HepG2 (cell line): ENCODE measurements around the gene NTM. TPM values are rescaled to one million over a fixed set of nuclear protein-coding genes. Genes with fewer than 3 reads are reported as not detected.

Source experiments
- ATAC-seq: fragments of 200-7000 bp; cut with Tn5 transposase; 3 replicates; pipeline ENCODE4 v1.9.1; 2020; ENCODE audit warnings: mild to moderate bottlenecking, moderate library complexity
- BruUV-seq: library from RNA; stranded (reverse); fragments of 400-500 nt; replicated peaks from 2 replicates; lab custom pipeline; 2021; lab: Mats Ljungman, UMichigan
- CTCF ChIA-PET: fragments of 300-600 bp; formaldehyde crosslinking; extraction: SDS; loops from one replicate; lab custom pipeline; 2021; ENCODE audit warnings: low total read pairs, inconsistent platforms, low intra/inter-chr PET ratio; lab: Yijun Ruan, JAX
- POLR2A ChIA-PET: fragments of 350-600 bp; sonication (Branson Sonifier 250); formaldehyde crosslinking; loops from one replicate; lab custom pipeline; 2020; ENCODE audit warnings: antibody characterized with exemption, inconsistent platforms; lab: Yijun Ruan, JAX
- DNase-seq: peaks from one replicate; pipeline ENCODE4 v3.0.0-alpha.2; 2015; ENCODE audit warnings: low spot score
- FAIRE-seq: peaks from 3 replicates; lab custom pipeline; 2011; peaks lifted over from hg19 to GRCh38; lab: Jason Lieb, UNC
- H2AFZ ChIP-seq: one replicate; pipeline ENCODE4 v1.6.1; 2011; ENCODE audit warnings: low read length, inconsistent platforms
- H3K27ac ChIP-seq: fragments of 300-600 bp; 3 replicates; pipeline ENCODE4 v1.8.0; 2011; ENCODE audit warnings: mixed run types, mild to moderate bottlenecking, mixed read lengths, low read length, inconsistent platforms; ENCODE audit not compliant: insufficient read depth; ENCODE audit errors: extremely low read length
- H3K27me3 ChIP-seq, 2 experiments: fragments of 200-600 bp in 1 of 2; 2 replicates in 1 of 2; 3 replicates in 1 of 2; pipeline versions ENCODE4 v1.6.0 to v1.8.0; 2011; ENCODE audit warnings: low read length in 2 of 2, mild to moderate bottlenecking in 2 of 2, moderate library complexity in 2 of 2, inconsistent platforms in 1 of 2; ENCODE audit not compliant: insufficient read depth in 2 of 2, control insufficient read depth in 1 of 2
- H3K36me3 ChIP-seq, 2 experiments: fragments of 200-600 bp in 1 of 2; replicated peaks in 1 of 2; 2 replicates in 1 of 2; 3 replicates in 1 of 2; pipeline versions ENCODE4 v1.5.1 to v1.8.0; 2011; ENCODE audit warnings: low read length in 2 of 2, inconsistent platforms in 1 of 2; ENCODE audit not compliant: insufficient read depth in 2 of 2, control insufficient read depth in 1 of 2
- H3K4me1 ChIP-seq: 2 replicates; pipeline ENCODE4 v1.5.1; 2012; ENCODE audit warnings: low read length, inconsistent platforms; ENCODE audit not compliant: insufficient read depth
- H3K4me2 ChIP-seq: 2 replicates; pipeline ENCODE4 v1.6.0; 2011; ENCODE audit warnings: low read depth, low read length, inconsistent platforms
- H3K4me3 ChIP-seq, 3 experiments: fragments of 200-600 bp in 1 of 3; sonication (generic), shearing (Covaris generic) in 1 of 3; replicated peaks in 1 of 3; 2 replicates each; pipeline ENCODE4 v1.5.1; 2011 to 2016; ENCODE audit warnings: low read length in 3 of 3, inconsistent platforms in 2 of 3, low read depth in 2 of 3, mild to moderate bottlenecking in 2 of 3, control low read depth in 1 of 3, mixed read lengths in 1 of 3; ENCODE audit not compliant: insufficient read depth in 1 of 3
- H3K79me2 ChIP-seq: one replicate; pipeline ENCODE4 v1.6.1; 2011; ENCODE audit warnings: low read length, inconsistent platforms; ENCODE audit not compliant: insufficient read depth
- H3K9ac ChIP-seq: 2 replicates; pipeline ENCODE4 v1.6.0; 2011; ENCODE audit warnings: mild to moderate bottlenecking, low read depth, low read length, inconsistent platforms; ENCODE audit not compliant: insufficient read depth
- H3K9me3 ChIP-seq: 2 replicates; pipeline ENCODE4 v1.5.1; 2012; ENCODE audit warnings: mild to moderate bottlenecking, low read length
- H4K20me1 ChIP-seq: 2 replicates; pipeline ENCODE4 v1.6.0; 2011; ENCODE audit warnings: inconsistent platforms, mild to moderate bottlenecking, low read length, moderate library complexity; ENCODE audit not compliant: insufficient read depth
- AHDC1 ChIP-seq: sonication (generic); formaldehyde crosslinking; IDR thresholded peaks from 2 replicates; pipeline ENCODE4 v1.5.1; 2020; ENCODE audit warnings: mild to moderate bottlenecking, missing genetic modification reagents, borderline replicate concordance
- BRD4 ChIP-seq: sonication (generic); formaldehyde crosslinking; IDR thresholded peaks from 2 replicates; pipeline ENCODE4 v1.4.0; 2020; ENCODE audit warnings: missing genetic modification reagents
- CREM ChIP-seq, 2 experiments: sonication (generic) in 1 of 2; formaldehyde crosslinking in 1 of 2; IDR thresholded peaks; 2 replicates each; pipeline versions ENCODE4 v1.4.0 to v1.6.1; 2016 to 2020; ENCODE audit warnings: antibody characterized with exemption in 1 of 2, mild to moderate bottlenecking in 1 of 2, missing genetic modification reagents in 1 of 2
- CTCF ChIP-seq: sonication (generic); formaldehyde crosslinking; IDR thresholded peaks from 2 replicates; pipeline ENCODE4 v1.5.0; 2020; ENCODE audit warnings: mild to moderate bottlenecking, missing genetic modification reagents, moderate library complexity
- ETS1 ChIP-seq: sonication (generic); formaldehyde crosslinking; IDR thresholded peaks from 2 replicates; pipeline ENCODE4 v1.4.0; 2020; ENCODE audit warnings: missing genetic modification reagents
- HOXD1 ChIP-seq: sonication (generic); formaldehyde crosslinking; IDR thresholded peaks from 2 replicates; pipeline ENCODE4 v1.5.0; 2020; ENCODE audit warnings: missing genetic modification reagents
- PCBP1 ChIP-seq: fragments of 200-400 bp; formaldehyde crosslinking; IDR thresholded peaks from 2 replicates; pipeline ENCODE4 v1.6.1; 2017; ENCODE audit warnings: mild to moderate bottlenecking, low read depth, low read length, borderline replicate concordance
- RAD51 ChIP-seq: fragments of 450-650 bp; IDR thresholded peaks from 2 replicates; pipeline ENCODE4 v1.6.1; 2016; ENCODE audit warnings: borderline replicate concordance
- SALL2 ChIP-seq: sonication (generic); formaldehyde crosslinking; IDR thresholded peaks from 2 replicates; pipeline ENCODE4 v1.8.1; 2023; ENCODE audit warnings: mild to moderate bottlenecking, missing genetic modification reagents, inconsistent platforms
- STAT5B ChIP-seq: sonication (generic); formaldehyde crosslinking; IDR thresholded peaks from 2 replicates; pipeline ENCODE4 v1.4.0; 2020; ENCODE audit warnings: missing genetic modification reagents
- XBP1 ChIP-seq: sonication (generic); formaldehyde crosslinking; IDR thresholded peaks from 2 replicates; pipeline ENCODE4 v1.5.0; 2020; ENCODE audit warnings: missing genetic modification reagents
- ZBTB25 ChIP-seq: IDR thresholded peaks from 2 replicates; pipeline ENCODE4 v1.6.1; 2018; ENCODE audit warnings: missing genetic modification reagents
- ZNF552 ChIP-seq: sonication (generic); formaldehyde crosslinking; IDR thresholded peaks from 2 replicates; pipeline ENCODE4 v1.9.0; 2022; ENCODE audit warnings: missing genetic modification reagents, mild to moderate bottlenecking, borderline replicate concordance
- ZNF607 ChIP-seq: sonication (generic); formaldehyde crosslinking; IDR thresholded peaks from 2 replicates; pipeline ENCODE4 v1.5.1; 2020; ENCODE audit warnings: missing genetic modification reagents, mild to moderate bottlenecking, borderline replicate concordance
- ZNF746 ChIP-seq: sonication (generic); formaldehyde crosslinking; IDR thresholded peaks from 2 replicates; pipeline ENCODE4 v1.8.0; 2022; ENCODE audit warnings: mild to moderate bottlenecking, missing genetic modification reagents
- ZNF768 ChIP-seq: sonication (generic); formaldehyde crosslinking; IDR thresholded peaks from 2 replicates; pipeline ENCODE4 v1.4.0; 2020; ENCODE audit warnings: missing genetic modification reagents
- WGBS: methylation state at CpG from one replicate; pipeline ENCODE4 v1.1.6; 2017; ENCODE audit warnings: low lambda C conversion rate; 5-methylcytosine and 5-hydroxymethylcytosine counted together
- in situ Hi-C: cut with HindIII; loops from 2 replicates; pipeline ENCODE4 v1.10.0; 2017; ENCODE audit warnings: low pct_unique_long_range_greater_than_20kb; ENCODE audit not compliant: extremely low pct_ligation_motif_present
- intact Hi-C: fragments of 100-400 bp; cut with micrococcal nuclease; formaldehyde crosslinking; loops from one replicate; pipeline ENCODE4 v1.10.0; 2022; ENCODE audit not compliant: unreplicated experiment
- polyA plus RNA-seq, 8 experiments: library from polyadenylated mRNA; depleted of rRNA in 3 of 8; stranded (reverse) in 7 of 8; unstranded in 1 of 8; fragments of >200 nt; fragmentation: Illumina TruSeq in 4 of 8; extraction: Trizol in 4 of 8; gene quantifications; 2 replicates each; pipeline versions ENCODE4 v1.2.1 to v1.2.3, GENCODE V29; 2011 to 2016; ENCODE audit warnings: low read depth in 4 of 8, missing spikeins in 1 of 8, mixed read lengths in 1 of 8; ENCODE audit not compliant: insufficient read depth in 1 of 8
- total RNA-seq, 5 experiments: library from RNA; depleted of rRNA; stranded (reverse); fragments of >200 nt; fragmentation: Illumina TruSeq; extraction: Trizol; gene quantifications; 2 replicates each; pipeline ENCODE4 v1.2.3, GENCODE V29; 2016; ENCODE audit warnings: low read depth in 1 of 5

NTM gene
- total and polyA plus RNA-seq, 2 of the 13 experiments (the other 11 are each of a cell fraction or from before 2014, with no cell fraction given): not detected

- in situ Hi-C loops (no loop called here), intact Hi-C loops (no loop called here)
- BruUV-seq: no TSS peak
- Histone ChIP-seq H3K9me3 (no peaks in the 10 kb centered on the region), H3K27me3 (peaks cover 0 to 1% of the 10 kb centered on the region in 2 experiments; a peak in 2 of 5 replicates), H3K4me2 (no peak overlapping the region), H3K9ac (no peak overlapping the region), H2AFZ (no peak overlapping the region), H3K36me3 (no peaks in the 10 kb centered on the region), H3K27ac (no peak overlapping the region), H3K79me2 (no peaks in the 10 kb centered on the region), H3K4me3 (no peak overlapping the region), H4K20me1 (no peaks in the 10 kb centered on the region), H3K4me1 (no peaks in the 10 kb centered on the region)
- DNase-seq (no peak), ATAC-seq (no peak), FAIRE-seq (no peak)
- WGBS: 0% methylated on average over 7 of the region's 7 CpGs
- ChIA-PET CTCF (no interaction called here), POLR2A (no interaction called here)
- TF ChIP-seq CREM (IDR thresholded peaks at IDR 0.05): no peak
- TF ChIP-seq CREM (CRISPR knock-in tag; IDR thresholded peaks at IDR 0.05): no peak
- TF ChIP-seq ZNF607 (CRISPR knock-in tag): no peak
- TF ChIP-seq HOXD1: no peak
- no peak for TF ChIP-seq ZNF768 (CRISPR knock-in tag)
- TF ChIP-seq STAT5B (CRISPR knock-in tag): no peak
- no peak for TF ChIP-seq CTCF (CRISPR knock-in tag)
- no peak for TF ChIP-seq SALL2 (CRISPR knock-in tag)
- TF ChIP-seq ZNF552 (CRISPR knock-in tag): no peak
- no peak for TF ChIP-seq ZBTB25 (CRISPR knock-in tag)
- no peak for TF ChIP-seq XBP1 (CRISPR knock-in tag)
- no peak for TF ChIP-seq BRD4
- TF ChIP-seq PCBP1: no peak
- no peak for TF ChIP-seq AHDC1 (CRISPR knock-in tag)
- no peak for TF ChIP-seq ZNF746 (CRISPR knock-in tag)
- TF ChIP-seq ETS1 (CRISPR knock-in tag): no peak
- TF ChIP-seq RAD51: no peak
These were observed 592.4 kb downstream of the NTM start for GRCh38 chr11:131962818-131963217.
